HPDE6-E6E7 (cell line): ENCODE measurements around the gene NLRP5.
"Not testable (repeated sequence)": the region's sequence is repeated elsewhere in the genome, so short reads cannot be mapped to it uniquely, and the experiment has no call there.

Experiments
- DNase-seq: peaks from one replicate; pipeline ENCODE4 v3.0.0; 2011; ENCODE audit warnings: missing footprints; ENCODE audit errors: extremely low spot score

Gene NLRP5

DNA sequence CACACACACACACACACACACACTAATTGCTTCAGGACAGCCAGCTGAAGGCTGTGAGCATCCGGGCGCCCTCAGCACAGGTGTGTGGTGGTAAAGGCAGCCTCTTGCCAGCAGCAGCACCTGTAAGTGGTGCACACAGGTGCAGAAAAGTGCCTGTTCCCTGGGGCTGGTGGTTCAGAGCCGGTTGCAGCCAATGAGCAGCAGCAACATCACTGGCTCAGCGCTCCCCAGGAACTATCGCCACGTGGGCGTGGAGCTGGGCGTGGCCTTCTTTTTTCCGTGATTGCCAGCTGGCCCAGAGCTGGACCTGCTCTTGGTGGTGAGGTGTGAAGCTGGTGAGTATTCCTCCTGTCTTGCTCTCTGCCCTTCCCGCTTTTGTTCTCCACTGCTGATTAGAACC is at the start of gene NLRP5:
Gene NLRP5, plus strand, starts transcription at position 289 of the 400 bp plus-strand sequence.
- no peak for DNase-seq

DNA sequence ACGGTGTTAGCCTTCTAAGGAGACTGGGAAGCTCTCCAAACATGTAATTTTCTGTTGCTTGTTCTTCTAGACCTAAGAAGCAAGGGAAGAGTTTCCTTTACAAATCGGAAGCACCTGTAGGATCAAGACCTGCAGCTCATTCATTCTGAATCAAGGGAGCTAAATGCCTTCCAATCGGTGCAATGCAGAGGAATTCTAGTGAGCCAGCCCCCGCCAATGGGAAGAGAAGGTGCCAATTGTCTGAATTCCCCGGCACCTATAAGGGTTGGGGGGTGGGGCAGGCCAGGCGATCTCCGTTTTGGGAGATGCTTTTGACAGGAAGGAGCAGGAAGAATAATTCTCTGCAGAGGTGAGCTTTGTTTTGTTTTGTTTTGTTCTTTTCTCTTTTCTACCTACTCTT is 47.4 kb upstream of the NLRP5 start:
- DNase-seq: no peak

DNA sequence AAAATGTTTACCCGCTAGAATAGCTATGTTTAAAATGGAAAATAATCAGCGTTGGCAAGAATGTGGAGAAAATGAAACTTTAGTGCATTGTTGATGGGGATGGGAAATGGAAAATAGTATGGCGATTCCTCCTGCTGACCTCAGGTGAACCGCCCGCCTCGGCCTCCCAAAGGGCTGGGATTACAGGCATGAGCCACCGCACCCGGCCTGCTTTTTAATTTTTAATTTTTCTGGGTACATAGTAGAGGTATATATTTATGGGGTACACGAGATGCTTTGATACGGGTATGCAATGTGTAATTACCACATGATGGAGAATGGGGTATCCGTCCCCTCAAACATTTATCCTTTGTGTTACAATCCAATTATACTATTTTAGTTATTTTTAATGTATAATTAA is 46.3 kb upstream of the NLRP5 start:
- DNase-seq: no peak

DNA sequence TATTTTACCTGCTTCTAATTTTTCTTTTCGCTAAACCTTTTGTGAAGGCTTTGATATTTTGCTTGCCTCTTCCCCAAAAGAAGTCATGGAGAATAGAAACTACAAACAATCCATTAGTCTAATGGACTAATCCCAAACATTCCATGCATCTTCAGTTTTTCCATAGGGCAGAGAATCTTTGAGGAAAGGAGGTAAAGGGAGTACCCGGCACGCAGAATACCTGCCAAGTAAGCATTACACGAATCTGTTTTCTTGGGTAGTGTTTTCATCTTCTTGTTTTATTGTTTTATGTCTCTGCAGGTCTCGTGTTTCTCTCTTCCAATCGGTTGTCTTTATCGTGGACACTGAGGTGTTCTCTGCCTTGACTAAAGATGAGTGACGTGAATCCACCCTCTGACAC is 39.0 kb upstream of the NLRP5 start, which contains the start of gene NLRP8:
Gene NLRP8, plus strand, starts transcription at position 301 of the 400 bp plus-strand sequence.
- DNase-seq: no peak

DNA sequence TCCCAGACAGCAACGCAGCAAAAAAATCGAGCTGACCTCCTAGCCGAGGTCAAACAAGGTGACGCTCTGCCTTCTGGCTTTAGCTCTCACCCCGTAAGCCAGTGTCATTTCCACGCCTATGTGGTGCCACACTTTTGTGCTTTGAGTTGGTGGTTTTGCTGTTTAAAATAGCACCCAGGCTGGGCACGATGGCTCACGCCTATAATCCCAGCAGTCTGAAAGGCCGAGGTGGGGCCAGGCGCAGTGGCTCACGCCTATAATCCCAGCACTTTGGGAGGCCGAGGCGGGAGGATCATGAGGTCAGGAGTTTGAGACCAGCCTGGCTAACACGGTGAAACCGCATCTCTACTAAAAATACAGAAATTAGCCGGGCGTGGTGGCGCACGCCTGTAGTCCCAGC is 36.0 kb upstream of the NLRP5 start:
- DNase-seq: not testable (repeated sequence)

DNA sequence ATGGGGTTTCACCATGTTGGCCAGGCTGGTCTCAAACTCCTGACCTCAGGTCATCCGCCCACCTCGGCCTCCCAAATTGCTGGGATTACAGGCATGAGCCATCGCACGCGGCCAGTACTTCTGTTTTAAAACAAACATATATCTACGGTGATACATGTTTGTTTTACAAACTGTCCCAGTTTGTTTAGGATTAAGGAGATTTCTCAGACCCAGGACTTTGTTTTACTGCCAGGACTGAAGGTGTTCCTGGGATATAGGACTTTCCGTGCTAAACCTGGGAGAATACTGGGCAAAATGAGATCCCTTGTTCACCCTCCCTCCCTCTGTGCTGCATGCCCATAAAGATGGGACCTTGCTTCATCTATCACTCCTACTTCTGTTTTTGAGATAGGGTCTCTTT is 30.1 kb upstream of the NLRP5 start:
- DNase-seq: no peak

DNA sequence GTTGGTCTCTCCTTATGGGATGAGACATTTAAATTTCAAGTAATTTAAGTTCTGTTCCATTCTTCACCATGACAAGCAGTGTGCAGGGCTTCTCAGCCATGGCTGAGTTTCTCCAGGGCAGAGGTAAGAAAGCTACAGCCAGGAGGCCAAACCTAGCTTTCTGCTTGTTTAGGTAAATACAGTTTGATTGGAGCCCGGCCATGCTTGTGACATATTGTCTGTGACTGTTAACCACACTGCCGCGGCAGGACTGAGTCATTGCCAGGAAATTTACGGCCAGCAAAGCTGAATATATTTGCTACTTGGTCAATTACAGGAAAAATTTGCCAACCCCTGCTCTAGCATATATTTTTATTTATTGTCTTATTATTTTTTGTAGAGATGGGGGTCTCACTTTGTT is 28.2 kb upstream of the NLRP5 start:
- no peak for DNase-seq

DNA sequence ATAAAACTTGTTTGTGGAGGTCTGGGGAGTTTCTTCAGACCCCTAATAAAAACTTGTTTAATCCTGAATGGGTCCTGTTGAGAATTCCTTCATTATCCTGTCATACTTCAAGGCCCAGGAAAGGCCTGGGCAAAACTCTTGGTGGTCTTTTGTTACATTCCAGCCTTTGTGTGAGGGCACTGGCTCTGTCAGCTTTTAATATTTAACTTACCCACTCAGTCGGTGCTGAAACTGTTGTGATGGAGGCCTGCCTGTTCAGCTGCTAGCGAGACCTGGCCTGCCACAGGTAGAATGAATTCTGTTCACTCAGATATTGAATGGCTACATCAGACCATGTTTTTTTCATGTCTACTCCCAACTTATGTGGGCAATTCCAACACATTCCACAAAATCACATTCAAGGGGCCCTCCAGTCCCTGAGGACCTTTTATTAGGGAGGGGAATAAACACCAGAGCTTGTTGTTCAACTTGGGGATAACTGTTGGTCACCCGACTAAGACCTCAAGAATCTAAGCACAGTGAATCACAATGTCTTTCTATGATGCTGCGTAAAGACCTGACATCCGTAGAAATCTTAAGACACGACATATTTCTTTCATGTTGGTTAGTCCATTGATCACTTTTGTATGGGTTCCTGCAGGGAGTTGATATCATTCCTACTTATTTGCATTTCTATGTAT is 26.4 kb upstream of the NLRP5 start:
- no peak for DNase-seq

DNA sequence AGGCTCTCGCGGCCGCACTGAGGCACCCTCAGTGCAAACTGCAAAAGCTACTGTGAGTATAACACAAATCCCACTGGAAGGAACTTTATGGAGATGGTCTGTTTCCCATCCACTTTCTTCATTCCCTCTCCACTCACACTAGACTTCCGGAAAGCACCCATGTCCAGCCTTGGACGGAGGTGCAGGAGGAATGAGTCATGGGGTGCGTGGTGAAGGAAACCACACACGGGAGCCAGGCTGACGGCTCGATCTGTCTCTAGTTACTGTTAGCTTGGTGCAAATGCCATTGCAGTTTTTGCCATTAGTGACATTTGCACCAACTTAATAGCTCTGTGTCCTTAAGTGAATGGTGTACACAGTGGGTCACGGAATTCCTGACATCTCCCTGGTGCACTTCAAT is 24.4 kb upstream of the NLRP5 start:
- DNase-seq: no peak

DNA sequence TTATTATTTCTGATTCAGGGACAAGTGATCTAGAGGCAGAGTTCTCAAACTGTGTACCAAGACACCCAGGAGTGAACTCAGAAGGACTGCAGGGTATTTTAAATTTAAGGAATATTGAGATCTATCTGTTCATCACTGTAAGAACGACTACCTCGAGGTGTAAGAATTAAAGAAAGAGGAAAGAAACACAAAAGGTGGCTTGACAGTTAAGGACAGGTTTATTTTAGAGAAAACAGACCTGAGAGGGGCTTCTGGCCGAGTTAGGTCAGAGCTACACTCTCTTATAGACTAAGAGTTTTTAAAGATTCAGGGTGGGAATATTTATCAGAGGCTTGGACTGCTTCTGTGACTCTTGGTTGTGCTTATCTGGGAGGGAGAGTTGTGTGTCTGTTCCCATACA is 12.6 kb upstream of the NLRP5 start:
- DNase-seq: no peak

DNA sequence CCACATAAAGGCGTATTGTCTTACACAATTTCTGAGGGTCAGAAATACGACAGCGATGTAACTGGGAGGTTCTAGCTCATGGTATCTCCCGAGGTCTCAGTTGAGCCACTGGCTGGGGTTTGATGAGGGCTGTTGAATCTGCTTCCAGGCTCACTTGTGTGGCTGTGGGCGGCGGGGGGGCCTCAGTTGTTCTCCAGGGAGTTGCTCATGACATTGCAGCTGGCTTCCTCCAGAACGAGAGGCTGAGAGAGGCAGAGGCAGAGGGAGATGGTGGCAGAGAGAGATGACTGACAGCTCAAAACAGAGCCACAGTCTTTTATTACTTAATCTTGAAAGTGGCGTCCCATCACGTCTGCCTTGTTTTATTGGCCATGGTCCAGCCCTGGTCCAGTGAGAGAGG is 6.2 kb upstream of the NLRP5 start:
- no peak for DNase-seq

DNA sequence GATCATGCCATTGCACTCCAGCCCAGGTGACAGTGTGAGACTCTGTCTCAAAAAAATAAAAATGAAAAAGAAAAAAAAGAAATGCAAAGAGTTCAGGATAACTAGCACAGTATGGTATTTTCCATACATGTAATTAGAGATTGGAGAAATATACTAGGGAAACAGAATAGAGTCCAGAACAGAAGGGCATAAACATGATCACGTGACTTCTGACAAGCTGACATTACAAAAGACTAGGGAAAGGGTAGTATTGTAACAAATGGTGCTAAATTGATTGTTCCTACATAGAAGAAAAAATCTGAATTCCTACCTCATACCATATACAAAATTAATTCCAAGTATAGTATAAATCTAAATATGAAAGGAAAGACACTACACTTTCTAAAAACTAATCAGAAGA is 1.3 kb upstream of the NLRP5 start:
- DNase-seq: no peak

DNA sequence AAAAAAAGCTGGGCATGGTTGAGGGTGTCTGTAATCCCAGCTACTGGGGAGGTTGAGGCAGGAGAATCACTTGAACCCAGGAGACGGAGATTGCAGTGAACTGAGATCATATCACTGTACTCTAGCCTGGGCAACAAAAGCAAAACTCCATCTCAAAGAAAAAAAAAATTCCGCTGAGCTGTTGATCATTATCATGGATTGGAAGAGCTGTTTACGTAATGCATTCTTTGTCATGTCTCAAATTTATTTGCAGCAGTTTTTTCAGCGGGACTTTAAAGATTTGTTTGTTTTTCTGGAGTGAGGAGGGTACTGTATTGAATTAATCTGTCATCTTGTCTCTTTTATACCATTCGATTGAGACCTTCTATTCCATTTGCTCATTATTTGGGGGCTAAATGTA is 4.3 kb downstream of the NLRP5 start:
- no peak for DNase-seq

DNA sequence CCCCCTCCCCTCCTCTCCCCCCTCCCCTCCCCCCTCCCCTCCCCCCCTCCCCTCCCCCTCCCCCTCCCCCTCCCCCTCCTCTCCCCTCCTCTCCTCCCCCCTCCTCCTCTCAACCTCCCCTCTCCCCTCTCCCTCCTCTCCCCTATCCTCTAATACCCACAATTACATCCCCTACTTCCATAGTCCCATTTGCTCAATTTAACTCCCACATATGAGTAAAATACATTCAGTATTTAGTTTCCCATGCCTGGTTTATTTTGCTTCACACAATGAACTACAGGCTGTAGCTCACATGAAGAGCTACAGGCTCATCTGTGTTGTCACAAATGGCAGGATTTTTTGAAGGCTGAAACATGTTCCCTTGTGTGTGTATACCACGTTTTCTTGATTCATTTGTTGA is 6.9 kb downstream of the NLRP5 start:
- no peak for DNase-seq

DNA sequence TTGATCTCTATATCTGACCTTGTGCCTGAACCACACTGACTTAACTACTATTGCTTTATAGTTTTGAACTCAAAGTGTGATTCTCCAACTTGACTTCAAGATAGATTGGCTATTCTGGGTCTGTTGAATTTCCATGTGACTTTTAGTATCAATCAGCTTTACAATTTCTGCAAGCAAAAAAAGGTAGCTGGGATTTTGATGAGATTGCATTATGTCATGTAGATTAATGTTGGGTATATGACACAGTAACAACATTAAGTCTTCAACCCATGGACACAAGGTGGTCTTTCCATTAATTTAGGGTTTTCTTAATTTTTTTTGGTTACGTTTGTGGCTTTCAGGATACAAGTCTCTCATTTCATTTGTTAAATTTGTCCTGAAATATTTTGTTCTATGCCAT is 28.2 kb downstream of the NLRP5 start:
- no peak for DNase-seq

DNA sequence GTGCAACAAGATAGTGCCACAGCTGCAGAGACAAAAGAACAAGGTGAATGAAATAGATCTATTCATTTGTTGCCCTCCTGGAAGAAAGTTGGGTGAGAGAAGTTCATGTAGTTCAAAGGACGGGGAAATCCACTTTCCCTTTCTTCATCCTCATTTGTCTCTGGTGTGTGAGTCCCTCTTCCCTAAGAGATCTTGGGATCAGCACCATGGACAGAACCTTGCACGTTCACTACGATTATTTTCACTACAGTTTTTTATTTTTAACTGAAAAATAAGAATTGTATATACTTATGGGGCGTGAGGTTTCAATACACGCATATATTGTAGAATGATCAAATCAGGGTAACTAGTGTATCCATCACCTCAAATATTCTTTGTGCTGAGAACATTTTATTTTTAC is 29.2 kb downstream of the NLRP5 start:
- no peak for DNase-seq

DNA sequence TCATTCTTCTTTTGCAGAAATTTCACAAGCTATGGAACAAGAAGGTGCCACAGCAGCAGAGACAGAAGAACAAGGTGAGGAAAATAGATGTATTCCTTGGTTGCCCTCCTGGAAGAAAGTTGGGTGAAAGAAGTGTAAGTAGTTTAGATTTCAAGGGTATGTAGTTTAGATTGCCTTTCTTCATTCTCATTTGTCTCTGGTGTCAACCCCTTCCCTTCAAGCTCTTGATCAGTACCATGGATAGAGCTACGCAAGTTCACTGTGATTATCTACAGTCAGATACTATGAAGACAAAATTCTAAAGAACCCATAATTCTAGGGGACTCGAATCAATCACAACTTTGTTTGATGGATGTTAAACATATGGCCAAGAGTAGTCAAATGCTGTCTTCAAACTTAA is 32.8 kb downstream of the NLRP5 start:
- not testable (repeated sequence) for DNase-seq

DNA sequence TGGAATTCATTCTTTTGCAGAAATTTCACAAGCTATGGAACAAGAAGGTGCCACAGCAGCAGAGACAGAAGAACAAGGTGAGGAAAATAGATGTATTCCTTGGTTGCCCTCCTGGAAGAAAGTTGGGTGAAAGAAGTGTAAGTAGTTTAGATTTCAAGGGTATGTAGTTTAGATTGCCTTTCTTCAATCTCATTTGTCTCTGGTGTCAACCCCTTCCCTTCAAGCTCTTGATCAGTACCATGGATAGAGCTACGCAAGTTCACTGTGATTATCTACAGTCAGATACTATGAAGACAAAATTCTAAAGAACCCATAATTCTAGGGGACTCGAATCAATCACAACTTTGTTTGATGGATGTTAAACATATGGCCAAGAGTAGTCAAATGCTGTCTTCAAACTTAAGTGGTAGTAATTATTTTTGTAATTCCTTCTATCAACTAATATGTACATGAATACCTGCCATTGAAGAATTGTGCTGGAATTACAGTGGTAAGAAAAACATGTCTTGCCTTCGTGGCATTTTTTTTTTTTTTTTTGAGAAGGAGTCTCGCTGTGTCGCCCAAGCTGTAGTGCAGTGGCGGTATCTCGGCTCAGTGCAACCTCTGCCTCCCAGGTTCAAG is 33.9 kb downstream of the NLRP5 start:
- DNase-seq: not testable (repeated sequence)

DNA sequence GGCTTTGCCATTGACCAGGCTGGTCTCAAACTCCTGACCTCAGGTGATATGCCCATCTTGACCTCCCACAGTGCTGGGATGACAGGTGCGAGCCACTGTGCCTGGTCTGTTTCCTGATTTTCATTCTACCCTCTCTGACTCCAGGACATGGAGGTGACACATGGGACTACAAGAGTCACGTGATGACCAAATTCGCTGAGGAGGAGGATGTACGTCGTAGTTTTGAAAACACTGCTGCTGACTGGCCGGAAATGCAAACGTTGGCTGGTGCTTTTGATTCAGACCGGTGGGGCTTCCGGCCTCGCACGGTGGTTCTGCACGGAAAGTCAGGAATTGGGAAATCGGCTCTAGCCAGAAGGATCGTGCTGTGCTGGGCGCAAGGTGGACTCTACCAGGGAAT is 40.2 kb downstream of the NLRP5 start:
- no peak for DNase-seq

DNA sequence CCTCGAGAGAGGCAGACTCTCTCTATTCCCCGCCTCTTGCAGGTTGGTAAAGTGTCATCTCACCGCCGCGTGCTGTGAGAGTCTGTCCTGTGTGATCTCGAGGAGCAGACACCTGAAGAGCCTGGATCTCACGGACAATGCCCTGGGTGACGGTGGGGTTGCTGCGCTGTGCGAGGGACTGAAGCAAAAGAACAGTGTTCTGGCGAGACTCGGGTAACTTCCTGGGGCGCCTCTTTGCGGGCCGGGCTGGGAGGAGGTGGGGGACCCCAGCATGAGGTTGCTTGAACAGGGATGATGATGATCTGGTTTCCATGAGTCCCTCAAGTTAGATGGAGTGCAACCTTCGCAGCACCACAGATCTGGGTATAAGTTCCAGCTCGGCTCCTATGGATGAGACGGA is 67.0 kb downstream of the NLRP5 start:
- DNase-seq: no peak

DNA sequence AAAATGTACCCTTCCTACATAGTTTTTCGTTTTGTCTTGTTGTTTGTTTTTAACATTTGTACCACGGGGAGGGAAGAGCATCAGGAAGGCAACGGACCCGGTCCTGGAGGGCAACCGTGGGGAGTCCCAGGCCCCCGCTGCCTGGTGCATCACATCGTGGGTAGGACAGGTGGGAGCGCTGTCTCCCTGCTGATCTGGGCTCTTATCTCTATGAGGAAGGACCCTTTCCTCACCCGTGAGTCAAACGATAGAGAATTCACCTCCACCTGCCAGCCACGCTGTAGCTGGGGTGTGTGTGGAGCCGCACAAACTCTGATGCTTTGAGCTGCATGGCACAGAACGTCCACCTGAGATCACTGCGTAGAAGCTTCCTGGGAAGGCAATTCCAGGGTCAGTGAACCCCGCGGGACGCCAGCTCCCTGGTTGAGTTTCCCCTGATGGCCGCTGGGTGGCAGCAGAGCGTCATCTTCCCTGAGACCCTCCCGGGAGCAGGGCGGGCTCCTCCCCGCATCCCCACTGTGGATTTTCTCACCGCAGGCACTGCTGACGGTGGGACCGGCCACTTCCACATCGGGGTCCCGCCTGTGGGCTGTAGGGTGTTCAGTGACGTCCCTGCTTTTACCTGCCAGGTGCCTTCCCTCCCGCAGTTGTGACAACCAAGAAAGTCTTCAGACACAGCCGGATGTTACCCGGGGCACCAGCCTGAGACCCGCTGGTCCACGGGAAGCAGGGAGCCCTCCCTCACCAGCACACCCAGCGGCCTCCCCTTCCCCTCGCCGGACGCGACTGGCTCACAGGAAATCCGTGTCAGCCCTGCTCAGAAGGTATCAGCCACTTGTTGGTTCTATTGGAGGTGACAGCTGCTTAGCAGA is 79.8 kb downstream of the NLRP5 start:
- no peak for DNase-seq

DNA sequence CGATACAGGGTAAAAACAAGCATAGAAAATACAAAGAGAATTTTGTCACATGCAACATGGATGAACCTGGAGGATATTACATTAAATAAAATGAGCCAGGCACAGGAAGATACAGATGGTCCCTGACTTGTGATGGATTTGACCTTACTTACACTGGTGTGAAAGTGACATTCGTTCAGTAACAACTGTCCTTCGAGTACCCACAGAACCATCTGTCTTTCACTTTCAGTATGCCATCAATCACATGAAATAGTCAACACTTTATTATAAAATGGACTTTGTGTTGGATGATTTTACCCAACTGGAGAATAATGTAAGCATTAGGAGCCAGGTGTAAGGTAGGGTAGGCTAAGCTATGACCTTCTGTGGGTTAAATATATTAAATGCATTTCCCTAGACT is 83.1 kb downstream of the NLRP5 start:
- DNase-seq: no peak

DNA sequence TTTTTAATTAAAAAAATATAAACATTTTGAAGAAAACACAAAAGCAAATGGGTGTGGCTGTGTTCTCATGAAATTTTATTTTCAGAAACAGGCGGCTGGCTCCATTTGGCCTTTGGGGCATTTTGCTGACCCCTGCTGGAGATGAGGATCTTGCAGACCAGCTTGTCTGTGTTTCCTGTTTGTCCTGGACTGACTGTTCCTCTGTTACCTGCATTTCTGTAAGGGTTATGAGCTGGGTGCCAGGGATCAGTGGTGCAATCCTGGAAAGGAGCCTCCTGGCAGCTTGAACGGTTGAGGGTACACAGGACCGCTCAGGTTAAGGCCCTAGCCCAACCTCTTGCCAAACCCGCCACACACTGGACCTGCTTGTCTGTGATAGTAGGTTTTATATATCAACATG is 84.6 kb downstream of the NLRP5 start:
- DNase-seq: no peak
